SW 1271 (cell line): ENCODE results near the gene CTNNA3.
A peak's percentile ranks its signal among the peaks of the same experiment; 100 is the strongest.

Experiments
- DNase-seq, 2 experiments: peaks; one replicate each; lab custom pipeline; 2025; lab: John Stamatoyannopoulos, UW

CTNNA3 gene

GRCh38 chr10:66292922-66293321, 1403.1 kb downstream of the CTNNA3 start:
- DNase-seq = no peak

- DNase-seq = no peak
Observed at GRCh38 chr10:66292456-66292855, 1403.5 kb downstream of the CTNNA3 start.

- DNase-seq = no peak
Observed at GRCh38 chr10:66291133-66291532, 1404.9 kb downstream of the CTNNA3 start.

- DNase-seq = no peak
Observed at GRCh38 chr10:66284621-66285020, 1411.4 kb downstream of the CTNNA3 start.

- DNase-seq = no peak
Observed at GRCh38 chr10:66283874-66284464, 1412.0 kb downstream of the CTNNA3 start.

GRCh38 chr10:66283064-66283463, 1412.9 kb downstream of the CTNNA3 start:
- DNase-seq = no peak

GRCh38 chr10:66281327-66281726, 1414.7 kb downstream of the CTNNA3 start:
- no peak for DNase-seq

- DNase-seq = peak in 1 of 2 experiments; percentile 0
Observed at GRCh38 chr10:66277481-66277880, 1418.5 kb downstream of the CTNNA3 start.

- no peak for DNase-seq
Observed at GRCh38 chr10:66273966-66274519, 1422.0 kb downstream of the CTNNA3 start.

- DNase-seq = no peak
Observed at GRCh38 chr10:66265398-66265797, 1430.6 kb downstream of the CTNNA3 start.

- DNase-seq = no peak
Observed at GRCh38 chr10:66259836-66260235, 1436.2 kb downstream of the CTNNA3 start.

- no peak for DNase-seq
Observed at GRCh38 chr10:66258693-66259092, 1437.3 kb downstream of the CTNNA3 start.

GRCh38 chr10:66257801-66258200, 1438.2 kb downstream of the CTNNA3 start:
- no peak for DNase-seq

- DNase-seq = no peak
Observed at GRCh38 chr10:66252986-66253385, 1443.0 kb downstream of the CTNNA3 start.

GRCh38 chr10:66246177-66246576, 1449.8 kb downstream of the CTNNA3 start:
- no peak for DNase-seq

GRCh38 chr10:66244953-66245352, 1451.0 kb downstream of the CTNNA3 start:
- DNase-seq = no peak

- no peak for DNase-seq
Observed at GRCh38 chr10:66242885-66243284, 1453.1 kb downstream of the CTNNA3 start.

GRCh38 chr10:66239062-66239461, 1456.9 kb downstream of the CTNNA3 start:
- no peak for DNase-seq

- no peak for DNase-seq
Observed at GRCh38 chr10:66238343-66238742, 1457.7 kb downstream of the CTNNA3 start.

GRCh38 chr10:66234872-66235271, 1461.1 kb downstream of the CTNNA3 start:
- DNase-seq = no peak

- DNase-seq = no peak
Observed at GRCh38 chr10:66228887-66229286, 1467.1 kb downstream of the CTNNA3 start.

GRCh38 chr10:66223656-66224055, 1472.3 kb downstream of the CTNNA3 start:
- no peak for DNase-seq

- DNase-seq = no peak
Observed at GRCh38 chr10:66222462-66223046, 1473.4 kb downstream of the CTNNA3 start.
